IMR-90 (cell line): ENCODE results near the gene GPC5.

Source experiments
- CEBPB ChIP-seq: IDR thresholded peaks from 2 replicates; pipeline ENCODE4 v1.6.1; 2012; ENCODE audit warnings: low read depth, low read length, improper control_type of control experiment
- CHD1 ChIP-seq: IDR thresholded peaks from 2 replicates; pipeline ENCODE4 v1.6.1; 2012; ENCODE audit warnings: low read depth, low read length, improper control_type of control experiment
- FOS ChIP-seq: fragments of 150-350 bp; IDR thresholded peaks from 2 replicates; pipeline ENCODE4 v1.6.1; 2016; ENCODE audit warnings: low read depth, low read length
- MAFK ChIP-seq: IDR thresholded peaks from 2 replicates; pipeline ENCODE4 v1.6.1; 2012; ENCODE audit warnings: low read depth, low read length, improper control_type of control experiment
- MXI1 ChIP-seq: IDR thresholded peaks from 2 replicates; pipeline ENCODE4 v1.6.1; 2012; ENCODE audit warnings: low read depth, mild to moderate bottlenecking, low read length, moderate library complexity, borderline replicate concordance
- POLR2A ChIP-seq: IDR thresholded peaks from 2 replicates; pipeline ENCODE4 v1.6.1; 2012; ENCODE audit warnings: mild to moderate bottlenecking, low read depth, low read length
- RFX5 ChIP-seq: IDR thresholded peaks from 2 replicates; pipeline ENCODE4 v1.8.0; 2012; ENCODE audit warnings: low read depth, mild to moderate bottlenecking, low read length, moderate library complexity
- TF ChIP-seq, protein P1 (sequence below): conservative IDR thresholded peaks from 2 replicates; pipeline ENCODE4 v1.5.1; 2012; ENCODE audit warnings: mild to moderate bottlenecking, low read depth, low read length, improper control_type of control experiment

DNA sequence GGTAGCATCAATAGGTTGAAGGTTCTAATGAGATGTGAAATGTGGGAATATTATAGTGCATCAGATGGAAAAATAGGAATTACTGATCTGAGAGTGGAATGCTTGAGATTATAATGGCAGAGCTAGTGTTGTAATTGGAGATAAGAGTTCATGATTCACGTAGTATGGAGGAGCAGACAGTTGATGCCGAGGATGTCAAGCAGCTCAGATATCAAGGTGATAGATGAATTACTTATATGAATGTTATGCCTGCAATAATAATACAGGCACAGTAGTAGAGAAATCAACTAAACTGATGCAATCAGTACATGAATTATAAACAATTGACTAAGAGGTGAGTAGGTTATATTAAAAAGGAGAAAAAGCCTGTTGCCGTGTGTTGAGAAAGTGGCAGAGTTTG is 1035.0 kb downstream of the GPC5 start:
- TF ChIP-seq, protein P1, sequence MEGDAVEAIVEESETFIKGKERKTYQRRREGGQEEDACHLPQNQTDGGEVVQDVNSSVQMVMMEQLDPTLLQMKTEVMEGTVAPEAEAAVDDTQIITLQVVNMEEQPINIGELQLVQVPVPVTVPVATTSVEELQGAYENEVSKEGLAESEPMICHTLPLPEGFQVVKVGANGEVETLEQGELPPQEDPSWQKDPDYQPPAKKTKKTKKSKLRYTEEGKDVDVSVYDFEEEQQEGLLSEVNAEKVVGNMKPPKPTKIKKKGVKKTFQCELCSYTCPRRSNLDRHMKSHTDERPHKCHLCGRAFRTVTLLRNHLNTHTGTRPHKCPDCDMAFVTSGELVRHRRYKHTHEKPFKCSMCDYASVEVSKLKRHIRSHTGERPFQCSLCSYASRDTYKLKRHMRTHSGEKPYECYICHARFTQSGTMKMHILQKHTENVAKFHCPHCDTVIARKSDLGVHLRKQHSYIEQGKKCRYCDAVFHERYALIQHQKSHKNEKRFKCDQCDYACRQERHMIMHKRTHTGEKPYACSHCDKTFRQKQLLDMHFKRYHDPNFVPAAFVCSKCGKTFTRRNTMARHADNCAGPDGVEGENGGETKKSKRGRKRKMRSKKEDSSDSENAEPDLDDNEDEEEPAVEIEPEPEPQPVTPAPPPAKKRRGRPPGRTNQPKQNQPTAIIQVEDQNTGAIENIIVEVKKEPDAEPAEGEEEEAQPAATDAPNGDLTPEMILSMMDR, result no peak
- TF ChIP-seq RFX5, result no peak
- TF ChIP-seq FOS, result no peak
- TF ChIP-seq POLR2A, result no peak
- no peak for TF ChIP-seq CEBPB
- no peak for TF ChIP-seq MXI1
- TF ChIP-seq MAFK, result no peak
- TF ChIP-seq CHD1, result no peak
